C4-2B (cell line): ENCODE data around the gene FAM156A.

Experiments
- ZFX ChIP-seq: fragments of 450-650 bp; IDR thresholded peaks from 2 replicates; pipeline ENCODE4 v1.6.1; 2017
- TF ChIP-seq, protein P1 (sequence below): fragments of 450-650 bp; conservative IDR thresholded peaks from 2 replicates; pipeline ENCODE4 v1.5.1; 2017; ENCODE audit warnings: mild to moderate bottlenecking

DNA sequence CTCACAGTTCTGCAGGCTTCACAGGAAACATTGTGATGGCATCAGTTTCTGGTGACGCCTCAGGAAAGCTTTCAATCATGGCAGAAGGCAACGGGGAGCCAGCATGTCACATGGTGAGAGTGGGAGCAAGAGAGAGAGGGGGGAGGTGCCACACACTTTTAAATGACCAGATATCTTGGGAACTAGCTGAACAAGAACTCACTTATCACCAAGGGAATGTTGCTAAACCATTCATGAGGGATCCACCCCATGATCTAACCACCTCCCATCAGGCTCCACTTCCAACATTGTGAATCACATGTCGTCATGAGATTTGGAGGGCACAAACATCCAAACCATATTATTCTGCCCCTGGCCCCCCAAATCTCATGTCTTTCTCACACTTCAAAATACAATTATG lies 47.0 kb upstream of the FAM156A start:
- TF ChIP-seq, protein P1, sequence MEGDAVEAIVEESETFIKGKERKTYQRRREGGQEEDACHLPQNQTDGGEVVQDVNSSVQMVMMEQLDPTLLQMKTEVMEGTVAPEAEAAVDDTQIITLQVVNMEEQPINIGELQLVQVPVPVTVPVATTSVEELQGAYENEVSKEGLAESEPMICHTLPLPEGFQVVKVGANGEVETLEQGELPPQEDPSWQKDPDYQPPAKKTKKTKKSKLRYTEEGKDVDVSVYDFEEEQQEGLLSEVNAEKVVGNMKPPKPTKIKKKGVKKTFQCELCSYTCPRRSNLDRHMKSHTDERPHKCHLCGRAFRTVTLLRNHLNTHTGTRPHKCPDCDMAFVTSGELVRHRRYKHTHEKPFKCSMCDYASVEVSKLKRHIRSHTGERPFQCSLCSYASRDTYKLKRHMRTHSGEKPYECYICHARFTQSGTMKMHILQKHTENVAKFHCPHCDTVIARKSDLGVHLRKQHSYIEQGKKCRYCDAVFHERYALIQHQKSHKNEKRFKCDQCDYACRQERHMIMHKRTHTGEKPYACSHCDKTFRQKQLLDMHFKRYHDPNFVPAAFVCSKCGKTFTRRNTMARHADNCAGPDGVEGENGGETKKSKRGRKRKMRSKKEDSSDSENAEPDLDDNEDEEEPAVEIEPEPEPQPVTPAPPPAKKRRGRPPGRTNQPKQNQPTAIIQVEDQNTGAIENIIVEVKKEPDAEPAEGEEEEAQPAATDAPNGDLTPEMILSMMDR: no peak
- no peak for TF ChIP-seq ZFX
